GM12864 (cell line): ENCODE data around the gene ARHGEF3.
A peak's percentile ranks its signal among the peaks of the same experiment; 100 is the strongest.

ENCODE experiments used
- DNase-seq: peaks from one replicate; pipeline ENCODE4 v3.0.0-alpha.2; 2011; ENCODE audit warnings: low read depth
- H3K4me3 ChIP-seq: 2 replicates; pipeline ENCODE4 v1.5.1; 2011; ENCODE audit warnings: mild to moderate bottlenecking, low read depth, low read length, control low read depth
- CTCF ChIP-seq: IDR thresholded peaks from 2 replicates; pipeline ENCODE4 v1.5.1; 2011; ENCODE audit warnings: low read depth, mild to moderate bottlenecking, moderate library complexity, low read length, control low read depth, inconsistent platforms; ENCODE audit errors: missing control alignments

Gene ARHGEF3

GRCh38 chr3:56801662-56802377, at the start of gene ARHGEF3:
ARHGEF3 (minus strand) TSS chr3:56801949; CDS start chr3:56801798, 151 bp downstream.
- peak; percentile 56 for DNase-seq
- peak within 1 kb of the TSS; percentile 74 for H3K4me3 ChIP-seq
- TF ChIP-seq CTCF, result peak; percentile 72

- TF ChIP-seq CTCF, result no peak
- no peak overlapping the region for H3K4me3 ChIP-seq
- no peak for DNase-seq
Observed at GRCh38 chr3:56849698-56850097, 47.9 kb upstream of the ARHGEF3 start.

DNA sequence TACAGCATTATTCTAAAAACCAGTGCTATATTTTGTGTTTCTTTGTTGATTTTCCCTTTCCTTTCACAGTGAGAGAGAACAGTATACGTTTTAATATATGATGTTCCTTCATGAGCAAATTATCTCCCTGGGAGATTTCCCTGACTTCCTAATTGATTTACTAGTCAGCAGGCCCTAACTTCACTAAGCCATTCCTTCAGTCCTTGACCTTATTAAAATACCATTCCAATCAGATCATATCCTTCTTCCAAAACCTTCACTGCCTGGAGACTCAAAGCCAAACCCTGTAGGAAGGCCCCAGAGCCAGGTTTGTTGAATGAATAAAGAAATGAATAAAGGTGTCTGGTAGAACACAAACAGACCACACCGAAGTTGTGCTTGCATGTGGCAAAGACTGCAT, 43.8 kb upstream of the ARHGEF3 start:
- no peak overlapping the region for H3K4me3 ChIP-seq
- DNase-seq, result no peak
- no peak for TF ChIP-seq CTCF

- no peak for DNase-seq
- no peak overlapping the region for H3K4me3 ChIP-seq
- no peak for TF ChIP-seq CTCF
Observed at GRCh38 chr3:56844536-56844935, 42.8 kb upstream of the ARHGEF3 start.

GRCh38 chr3:56839784-56840715, 38.3 kb upstream of the ARHGEF3 start:
- no peak for DNase-seq
- no peak overlapping the region for H3K4me3 ChIP-seq
- no peak for TF ChIP-seq CTCF

- TF ChIP-seq CTCF, result no peak
- no peak overlapping the region for H3K4me3 ChIP-seq
- DNase-seq, result no peak
Observed at GRCh38 chr3:56838448-56838847, 36.7 kb upstream of the ARHGEF3 start.
